ENCODE data around the gene CHPF2. TPM values are rescaled to one million over a fixed set of nuclear protein-coding genes. Genes with fewer than 3 reads are reported as not detected.

The CHPF2 gene
- total RNA-seq, 1 experiment from 2014 or later, result 19.5 TPM

DNA sequence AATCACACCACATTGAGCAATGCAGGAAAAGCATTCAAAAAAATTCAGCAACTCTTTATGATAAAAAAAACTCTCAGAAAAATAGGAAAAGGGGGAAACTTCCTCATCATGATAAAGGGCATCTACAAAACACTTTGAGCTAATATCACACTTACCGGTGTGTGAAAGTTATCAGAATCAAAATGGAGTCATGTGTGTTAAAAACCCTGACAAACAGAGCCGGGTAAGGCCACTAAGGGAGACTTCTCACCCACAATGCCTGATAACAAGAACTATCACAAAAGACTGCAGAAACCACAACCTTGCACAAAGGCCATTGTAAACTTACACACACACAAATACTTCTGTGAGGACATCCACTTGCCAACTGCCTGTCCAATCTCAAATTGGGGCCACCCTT is 51.0 kb downstream of the CHPF2 start:
- Histone ChIP-seq H3K9me2 (ENCODE audit: insufficient read depth) (no peaks in the 10 kb centered on the region), H3K27ac (ENCODE audit: low read depth, low read length) (no peak overlapping the region), H2AFZ (ENCODE audit: low read depth, low read length, poor library complexity, severe bottlenecking) (no peak overlapping the region), H3K27me3 (ENCODE audit: insufficient read depth, low read length) (no peaks in the 10 kb centered on the region), H3K4me2 (ENCODE audit: low read length) (no peak overlapping the region), H4K20me1 (ENCODE audit: insufficient read depth) (no peaks in the 10 kb centered on the region), H3K4me1 (ENCODE audit: control insufficient read depth in 1 of 2, insufficient read depth in 2 of 2, low read length in 2 of 2) (no peaks in the 10 kb centered on the region), H3K79me2 (ENCODE audit: insufficient read depth, low read length) (no peaks in the 10 kb centered on the region), H3K9me3 (ENCODE audit: control insufficient read depth in 1 of 2, insufficient read depth in 1 of 2, low read depth in 1 of 2, low read length in 2 of 2) (no peaks in the 10 kb centered on the region; a peak in 1 of 4 replicates), H3K9ac (ENCODE audit: low read length) (no peak overlapping the region), H3K36me3 (ENCODE audit: control insufficient read depth in 1 of 2, insufficient read depth in 2 of 2, low read length in 2 of 2) (no peaks in the 10 kb centered on the region), H3K4me3 (replicated peaks in 1 of 2; ENCODE audit: low read depth in 1 of 2, low read length in 2 of 2) (no peak overlapping the region)
- DNase-seq (ENCODE audit: low read depth, low spot score), result no peak
- intact Hi-C loops (cut with micrococcal nuclease), result no loop called here
- ChIA-PET POLR2A (no interaction called here), CTCF (no interaction called here), RAD21 (ENCODE audit: low non-redundant PET in 1 of 2, low total read pairs in 2 of 2, uncharacterized antibody in 2 of 2, unreplicated experiment in 2 of 2) (no interaction called here)
- no peak for ATAC-seq
- no TSS peak for BruUV-seq (replicated peaks)
- TF ChIP-seq ZBTB33 (IDR thresholded peaks at IDR 0.05; ENCODE audit: extremely low read depth, insufficient replicate concordance, low read length) (no peak), SIN3A (IDR thresholded peaks at IDR 0.05; ENCODE audit: low read depth) (no peak), SRF (IDR thresholded peaks at IDR 0.05; ENCODE audit: low read depth) (no peak), POLR2A (IDR thresholded peaks at IDR 0.05; ENCODE audit: borderline replicate concordance, extremely low read depth, insufficient read depth, insufficient read length) (no peak), POLR2AphosphoS5 (IDR thresholded peaks at IDR 0.05; ENCODE audit: low read depth, low read length) (no peak), ZFX (IDR thresholded peaks at IDR 0.05) (no peak), RAD21 (IDR thresholded peaks at IDR 0.05; ENCODE audit: low read depth) (no peak), CEBPB (IDR thresholded peaks at IDR 0.05; ENCODE audit: low read depth) (no peak), EZH2phosphoT487 (IDR thresholded peaks at IDR 0.05; ENCODE audit: borderline replicate concordance) (no peak)
- TF ChIP-seq, protein P1, sequence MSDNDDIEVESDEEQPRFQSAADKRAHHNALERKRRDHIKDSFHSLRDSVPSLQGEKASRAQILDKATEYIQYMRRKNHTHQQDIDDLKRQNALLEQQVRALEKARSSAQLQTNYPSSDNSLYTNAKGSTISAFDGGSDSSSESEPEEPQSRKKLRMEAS (IDR thresholded peaks at IDR 0.05), result no peak
- TF ChIP-seq, protein P2, sequence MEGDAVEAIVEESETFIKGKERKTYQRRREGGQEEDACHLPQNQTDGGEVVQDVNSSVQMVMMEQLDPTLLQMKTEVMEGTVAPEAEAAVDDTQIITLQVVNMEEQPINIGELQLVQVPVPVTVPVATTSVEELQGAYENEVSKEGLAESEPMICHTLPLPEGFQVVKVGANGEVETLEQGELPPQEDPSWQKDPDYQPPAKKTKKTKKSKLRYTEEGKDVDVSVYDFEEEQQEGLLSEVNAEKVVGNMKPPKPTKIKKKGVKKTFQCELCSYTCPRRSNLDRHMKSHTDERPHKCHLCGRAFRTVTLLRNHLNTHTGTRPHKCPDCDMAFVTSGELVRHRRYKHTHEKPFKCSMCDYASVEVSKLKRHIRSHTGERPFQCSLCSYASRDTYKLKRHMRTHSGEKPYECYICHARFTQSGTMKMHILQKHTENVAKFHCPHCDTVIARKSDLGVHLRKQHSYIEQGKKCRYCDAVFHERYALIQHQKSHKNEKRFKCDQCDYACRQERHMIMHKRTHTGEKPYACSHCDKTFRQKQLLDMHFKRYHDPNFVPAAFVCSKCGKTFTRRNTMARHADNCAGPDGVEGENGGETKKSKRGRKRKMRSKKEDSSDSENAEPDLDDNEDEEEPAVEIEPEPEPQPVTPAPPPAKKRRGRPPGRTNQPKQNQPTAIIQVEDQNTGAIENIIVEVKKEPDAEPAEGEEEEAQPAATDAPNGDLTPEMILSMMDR (IDR thresholded peaks at IDR 0.05 in 2 of 3, conservative IDR thresholded peaks at IDR 0.05 in 1 of 3; ENCODE audit: borderline replicate concordance in 1 of 3, insufficient read depth in 1 of 3, low read depth in 2 of 3, low read length in 2 of 3), result no peak

Measured in HCT116 (cell line).